ENCODE data around the gene PTPN1.

PTPN1 gene

DNA sequence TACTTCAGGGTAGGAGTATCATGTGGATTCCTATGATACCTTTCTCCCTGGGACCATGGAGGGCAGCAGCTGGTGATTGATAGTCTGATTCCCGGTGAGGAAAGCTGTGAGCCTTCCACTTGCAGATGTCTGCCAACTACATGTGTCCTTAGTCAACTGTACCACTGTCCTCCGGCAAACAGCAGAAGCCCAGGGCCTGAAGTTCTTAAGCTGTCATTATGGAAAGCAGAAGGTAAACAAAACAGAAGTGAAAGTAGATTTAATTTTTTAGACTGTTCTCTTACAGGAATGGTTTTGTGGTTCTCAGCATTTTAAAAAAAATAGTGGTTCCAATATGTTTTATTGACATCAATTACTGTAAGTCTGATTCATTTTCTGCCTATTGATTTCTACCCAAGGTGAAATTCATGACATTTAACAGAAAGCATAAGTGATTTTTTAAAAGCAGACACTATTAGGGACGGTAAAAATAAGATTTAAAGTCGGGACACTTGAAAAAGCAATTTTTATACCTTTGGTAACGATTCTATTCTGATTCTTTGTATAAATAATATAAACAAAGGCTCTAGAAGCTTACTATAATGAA, 36.6 kb downstream of the PTPN1 start:
- H3K4me3 ChIP-seq (ENCODE audit: low read depth, low read length), result peak overlapping the region; percentile 30; the same call in 1 of the 2 replicates
- H3K27me3 ChIP-seq (ENCODE audit: insufficient read depth, low read length), result no peaks in the 10 kb centered on the region
- no peak overlapping the region for H2AFZ ChIP-seq (ENCODE audit: low read length, unreplicated experiment)
- H3K27ac ChIP-seq (ENCODE audit: low read depth, low read length), result peak overlapping the region; percentile 25
- H3K36me3 ChIP-seq (ENCODE audit: insufficient read depth, low read length), result peaks cover 26% of the 10 kb centered on the region
- H3K79me2 ChIP-seq (ENCODE audit: control insufficient read depth, insufficient read depth, low read length, unreplicated experiment), result peaks cover 92% of the 10 kb centered on the region
- peaks cover 24% of the 10 kb centered on the region for H3K4me1 ChIP-seq (ENCODE audit: control insufficient read depth, insufficient read depth, low read length, unreplicated experiment)

DNA sequence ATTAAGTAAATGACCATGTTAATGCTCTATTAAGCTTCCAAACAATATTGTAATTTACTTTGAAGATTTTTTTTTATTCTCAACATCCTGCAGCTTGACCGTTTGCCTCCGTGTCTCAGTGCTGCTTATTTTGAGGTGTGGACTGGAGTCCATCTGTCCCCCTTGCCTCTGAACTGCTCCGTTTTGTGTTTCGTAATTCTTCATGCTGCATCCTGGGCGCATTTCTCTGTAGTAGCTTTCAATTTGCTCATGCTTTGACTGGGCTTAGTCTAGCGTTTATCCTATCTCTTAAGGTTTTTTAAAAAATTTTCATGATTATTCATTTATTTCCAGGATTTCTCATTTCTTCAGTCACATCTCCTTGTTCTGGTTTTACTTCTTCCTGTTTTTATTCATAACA, 37.8 kb downstream of the PTPN1 start:
- Histone ChIP-seq H3K36me3 (ENCODE audit: insufficient read depth, low read length) (peaks cover 24% of the 10 kb centered on the region), H2AFZ (ENCODE audit: low read length, unreplicated experiment) (no peak overlapping the region), H3K27ac (ENCODE audit: low read depth, low read length) (no peak overlapping the region), H3K79me2 (ENCODE audit: control insufficient read depth, insufficient read depth, low read length, unreplicated experiment) (peaks cover 90% of the 10 kb centered on the region), H3K4me1 (ENCODE audit: control insufficient read depth, insufficient read depth, low read length, unreplicated experiment) (peaks cover 13% of the 10 kb centered on the region), H3K27me3 (ENCODE audit: insufficient read depth, low read length) (no peaks in the 10 kb centered on the region), H3K4me3 (ENCODE audit: low read depth, low read length) (no peak overlapping the region)

DNA sequence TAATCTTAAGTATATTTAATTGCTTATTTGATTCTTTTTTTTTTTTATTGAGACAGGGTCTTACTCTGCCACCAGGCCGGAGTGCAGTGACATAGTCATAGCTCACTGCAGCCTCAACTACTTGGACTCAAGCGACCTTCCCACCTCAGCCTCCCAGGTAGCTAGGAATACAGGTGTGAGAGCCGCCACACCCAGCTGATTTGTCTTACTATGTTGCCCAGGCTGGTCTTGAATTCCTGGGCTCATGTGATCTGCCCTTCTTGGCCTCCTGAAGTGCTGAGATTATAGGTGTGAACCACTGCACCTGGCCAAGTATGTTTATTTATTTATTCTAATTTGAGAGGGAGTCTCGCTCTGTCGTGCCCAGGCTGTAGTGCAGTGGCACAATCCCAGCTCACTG, 38.2 kb downstream of the PTPN1 start:
- Histone ChIP-seq H3K36me3 (ENCODE audit: insufficient read depth, low read length) (peaks cover 27% of the 10 kb centered on the region), H3K79me2 (ENCODE audit: control insufficient read depth, insufficient read depth, low read length, unreplicated experiment) (peaks cover 90% of the 10 kb centered on the region)

DNA sequence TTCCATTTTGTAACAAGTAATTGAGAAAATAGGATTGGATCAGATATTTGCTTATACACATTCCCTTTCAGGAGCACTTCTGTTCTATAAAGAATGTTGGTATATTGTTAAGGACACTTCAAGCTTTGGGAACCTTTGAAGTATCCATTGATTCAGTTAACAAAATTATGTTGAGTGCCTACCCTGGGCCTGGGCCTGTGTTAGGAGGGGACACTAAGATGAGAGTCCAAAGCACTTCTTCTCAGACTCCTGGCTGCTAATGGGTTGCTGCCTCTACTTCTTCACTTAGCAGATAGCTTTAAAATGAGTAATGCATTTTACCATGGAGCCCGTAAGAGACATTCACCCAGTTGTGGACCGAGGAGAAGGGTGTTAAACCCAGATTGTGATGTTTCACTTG, 40.3 kb downstream of the PTPN1 start:
- H3K4me1 ChIP-seq (ENCODE audit: control insufficient read depth, insufficient read depth, low read length, unreplicated experiment), result peaks cover 13% of the 10 kb centered on the region
- no peak overlapping the region for H3K27ac ChIP-seq (ENCODE audit: low read depth, low read length)
- H3K4me3 ChIP-seq (ENCODE audit: low read depth, low read length), result no peak overlapping the region
- H3K36me3 ChIP-seq (ENCODE audit: insufficient read depth, low read length), result peaks cover 41% of the 10 kb centered on the region
- H2AFZ ChIP-seq (ENCODE audit: low read length, unreplicated experiment), result no peak overlapping the region
- no peaks in the 10 kb centered on the region for H3K27me3 ChIP-seq (ENCODE audit: insufficient read depth, low read length)
- H3K79me2 ChIP-seq (ENCODE audit: control insufficient read depth, insufficient read depth, low read length, unreplicated experiment), result peaks cover 85% of the 10 kb centered on the region

More for the DNA sequence above, 38.2 kb downstream of the PTPN1 start:
- H2AFZ ChIP-seq (ENCODE audit: low read length, unreplicated experiment), result no peak overlapping the region
- H3K27me3 ChIP-seq (ENCODE audit: insufficient read depth, low read length), result no peaks in the 10 kb centered on the region
- H3K27ac ChIP-seq (ENCODE audit: low read depth, low read length), result no peak overlapping the region
- H3K4me3 ChIP-seq (ENCODE audit: low read depth, low read length), result no peak overlapping the region
- peaks cover 13% of the 10 kb centered on the region for H3K4me1 ChIP-seq (ENCODE audit: control insufficient read depth, insufficient read depth, low read length, unreplicated experiment)

DNA sequence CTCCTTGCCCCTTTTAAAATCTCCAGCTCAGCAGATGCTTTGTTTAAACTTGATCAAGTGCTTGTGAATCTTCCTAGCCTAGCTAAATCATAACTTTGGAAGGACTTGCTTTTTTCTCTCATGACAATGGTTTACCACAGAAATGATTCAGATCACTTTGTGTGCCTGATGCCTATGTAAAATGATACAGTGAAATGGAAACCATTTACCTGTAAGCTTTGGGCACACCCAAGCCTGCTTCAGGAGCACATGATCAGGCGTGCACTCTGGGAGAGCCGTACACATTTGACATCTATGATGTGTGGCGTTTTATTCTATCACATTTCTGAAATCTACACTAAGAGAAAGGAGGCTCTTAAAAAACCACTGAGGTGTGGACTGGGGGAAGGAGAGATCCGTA, 41.1 kb downstream of the PTPN1 start:
- Histone ChIP-seq H2AFZ (ENCODE audit: low read length, unreplicated experiment) (no peak overlapping the region), H3K27me3 (ENCODE audit: insufficient read depth, low read length) (no peaks in the 10 kb centered on the region), H3K4me1 (ENCODE audit: control insufficient read depth, insufficient read depth, low read length, unreplicated experiment) (peaks cover 9% of the 10 kb centered on the region), H3K27ac (ENCODE audit: low read depth, low read length) (no peak overlapping the region), H3K4me3 (ENCODE audit: low read depth, low read length) (no peak overlapping the region), H3K36me3 (ENCODE audit: insufficient read depth, low read length) (peaks cover 41% of the 10 kb centered on the region), H3K79me2 (ENCODE audit: control insufficient read depth, insufficient read depth, low read length, unreplicated experiment) (peaks cover 82% of the 10 kb centered on the region)

DNA sequence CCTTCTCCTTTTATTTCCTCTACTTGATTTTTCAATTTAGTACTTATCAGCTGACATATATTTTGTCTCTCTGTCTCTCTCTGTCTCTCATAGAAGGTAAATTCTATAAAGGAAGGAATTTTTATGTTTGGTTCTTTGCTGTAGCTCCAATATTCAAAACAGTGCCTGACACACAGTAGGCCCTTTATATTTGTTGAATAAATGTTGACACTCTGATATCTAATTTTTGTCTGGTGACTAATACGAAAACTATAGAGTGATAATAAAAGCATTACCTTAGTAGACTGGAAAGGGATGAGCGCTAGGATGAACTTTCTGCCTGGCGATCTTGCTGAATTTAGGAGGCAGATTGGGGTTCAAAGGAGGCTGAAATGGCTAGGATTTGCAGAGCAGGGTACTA, 42.8 kb downstream of the PTPN1 start:
- H3K79me2 ChIP-seq (ENCODE audit: control insufficient read depth, insufficient read depth, low read length, unreplicated experiment), result peaks cover 70% of the 10 kb centered on the region
- no peaks in the 10 kb centered on the region for H3K4me1 ChIP-seq (ENCODE audit: control insufficient read depth, insufficient read depth, low read length, unreplicated experiment)
- H3K36me3 ChIP-seq (ENCODE audit: insufficient read depth, low read length), result peaks cover 41% of the 10 kb centered on the region
- H3K27me3 ChIP-seq (ENCODE audit: insufficient read depth, low read length), result no peaks in the 10 kb centered on the region
- H3K4me3 ChIP-seq (ENCODE audit: low read depth, low read length), result no peak overlapping the region
- H2AFZ ChIP-seq (ENCODE audit: low read length, unreplicated experiment), result no peak overlapping the region
- no peak overlapping the region for H3K27ac ChIP-seq (ENCODE audit: low read depth, low read length)

DNA sequence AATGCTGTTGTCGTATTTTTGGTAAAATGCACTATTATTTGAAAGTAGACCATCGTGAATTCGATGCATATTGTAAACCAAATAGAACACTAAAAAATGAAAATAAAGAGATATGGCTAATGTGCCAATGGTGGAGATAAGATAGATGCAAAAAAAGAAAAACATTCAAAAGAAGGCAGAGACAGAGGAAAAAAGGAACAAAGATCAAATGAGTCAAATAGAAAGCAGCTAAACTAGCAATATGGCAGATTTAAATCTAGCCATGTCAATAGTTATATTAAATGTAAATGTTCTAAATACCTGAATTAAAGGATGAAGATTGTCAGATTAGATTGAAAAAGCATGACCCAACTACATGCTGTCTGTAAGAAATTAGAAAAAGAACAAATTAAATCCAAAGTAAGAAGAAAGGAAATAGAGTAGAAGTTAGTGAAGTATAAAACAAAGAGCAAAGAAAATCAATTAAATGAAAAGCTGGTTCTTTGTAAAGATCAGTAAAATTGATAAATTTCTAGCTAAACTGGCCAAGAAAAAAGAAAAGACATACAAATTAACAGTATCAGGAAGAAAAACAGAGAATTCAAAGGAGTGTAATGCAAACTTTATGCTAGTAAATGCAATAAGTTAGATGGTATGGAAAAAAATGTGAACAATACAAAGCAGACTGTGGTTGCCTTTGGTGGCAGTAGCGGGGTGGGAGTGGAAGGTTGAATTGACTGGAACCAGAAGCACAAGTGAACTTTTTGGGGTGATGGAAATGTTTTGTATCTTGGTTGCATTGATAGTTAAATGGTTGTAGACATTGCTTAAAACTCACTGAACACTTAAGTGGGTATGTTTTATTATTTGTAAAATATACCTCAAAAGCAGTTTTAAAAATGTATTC, 44.8 kb downstream of the PTPN1 start:
- Histone ChIP-seq H3K27ac (ENCODE audit: low read depth, low read length) (no peak overlapping the region), H3K4me1 (ENCODE audit: control insufficient read depth, insufficient read depth, low read length, unreplicated experiment) (peaks cover 13% of the 10 kb centered on the region), H3K27me3 (ENCODE audit: insufficient read depth, low read length) (no peaks in the 10 kb centered on the region), H3K36me3 (ENCODE audit: insufficient read depth, low read length) (peaks cover 41% of the 10 kb centered on the region), H3K79me2 (ENCODE audit: control insufficient read depth, insufficient read depth, low read length, unreplicated experiment) (peaks cover 64% of the 10 kb centered on the region), H2AFZ (ENCODE audit: low read length, unreplicated experiment) (no peak overlapping the region), H3K4me3 (ENCODE audit: low read depth, low read length) (no peak overlapping the region)

DNA sequence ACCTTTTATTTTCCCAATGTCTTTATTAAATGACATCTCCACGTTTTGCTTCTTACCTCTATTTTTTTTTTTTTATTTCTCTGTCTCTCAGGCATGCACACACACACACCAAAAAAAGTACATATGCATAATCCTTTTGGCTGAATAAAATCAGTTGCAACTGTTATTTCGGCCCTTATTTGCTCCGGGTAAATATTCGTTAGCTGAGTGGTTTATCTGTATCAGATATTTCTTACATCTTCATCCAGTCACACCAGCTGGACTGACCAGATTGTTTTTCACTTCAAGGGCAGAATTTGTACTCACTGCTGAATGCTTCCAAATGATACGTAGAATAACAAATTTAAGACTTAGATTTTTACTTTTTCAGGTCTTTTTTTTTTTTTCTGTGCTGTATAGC, 45.5 kb downstream of the PTPN1 start:
- no peak overlapping the region for H3K4me3 ChIP-seq (ENCODE audit: low read depth, low read length)
- peaks cover 19% of the 10 kb centered on the region for H3K4me1 ChIP-seq (ENCODE audit: control insufficient read depth, insufficient read depth, low read length, unreplicated experiment)
- peaks cover 62% of the 10 kb centered on the region for H3K79me2 ChIP-seq (ENCODE audit: control insufficient read depth, insufficient read depth, low read length, unreplicated experiment)
- no peak overlapping the region for H3K27ac ChIP-seq (ENCODE audit: low read depth, low read length)
- no peaks in the 10 kb centered on the region for H3K27me3 ChIP-seq (ENCODE audit: insufficient read depth, low read length)
- H3K36me3 ChIP-seq (ENCODE audit: insufficient read depth, low read length), result peaks cover 34% of the 10 kb centered on the region
- H2AFZ ChIP-seq (ENCODE audit: low read length, unreplicated experiment), result no peak overlapping the region

DNA sequence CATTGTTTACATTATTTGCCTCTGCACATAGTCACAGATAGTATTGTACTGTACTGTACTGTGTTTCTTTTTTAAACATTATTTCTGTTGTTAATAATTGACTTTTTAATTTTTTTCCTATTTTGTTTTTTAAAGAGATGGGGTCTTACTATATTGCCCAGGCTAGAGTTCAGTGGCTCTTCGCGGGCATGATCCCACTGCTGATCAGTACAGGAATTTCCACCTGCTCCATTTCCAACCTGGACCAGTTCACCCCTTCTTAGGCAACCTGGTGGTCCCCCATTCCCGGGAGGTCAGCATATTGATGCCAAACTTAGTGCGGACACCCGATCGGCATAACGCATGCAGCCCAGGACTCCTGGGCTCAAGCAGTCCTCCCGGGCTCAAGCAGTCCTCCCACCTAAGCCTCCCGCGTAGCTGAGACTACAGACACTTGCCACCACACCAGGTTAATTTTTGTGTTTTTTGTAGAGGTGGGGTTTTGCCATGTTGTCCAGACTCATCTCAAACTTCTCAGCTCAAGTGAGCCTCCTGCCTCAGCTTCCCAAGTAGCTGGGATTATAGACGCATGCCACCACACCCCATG, 47.5 kb downstream of the PTPN1 start:
- no peak overlapping the region for H3K4me3 ChIP-seq (ENCODE audit: low read depth, low read length)
- no peaks in the 10 kb centered on the region for H3K27me3 ChIP-seq (ENCODE audit: insufficient read depth, low read length)
- H3K4me1 ChIP-seq (ENCODE audit: control insufficient read depth, insufficient read depth, low read length, unreplicated experiment), result peaks cover 38% of the 10 kb centered on the region
- H2AFZ ChIP-seq (ENCODE audit: low read length, unreplicated experiment), result no peak overlapping the region
- H3K27ac ChIP-seq (ENCODE audit: low read depth, low read length), result peak overlapping the region; percentile 90
- peaks cover 29% of the 10 kb centered on the region for H3K36me3 ChIP-seq (ENCODE audit: insufficient read depth, low read length)
- H3K79me2 ChIP-seq (ENCODE audit: control insufficient read depth, insufficient read depth, low read length, unreplicated experiment), result peaks cover 61% of the 10 kb centered on the region

DNA sequence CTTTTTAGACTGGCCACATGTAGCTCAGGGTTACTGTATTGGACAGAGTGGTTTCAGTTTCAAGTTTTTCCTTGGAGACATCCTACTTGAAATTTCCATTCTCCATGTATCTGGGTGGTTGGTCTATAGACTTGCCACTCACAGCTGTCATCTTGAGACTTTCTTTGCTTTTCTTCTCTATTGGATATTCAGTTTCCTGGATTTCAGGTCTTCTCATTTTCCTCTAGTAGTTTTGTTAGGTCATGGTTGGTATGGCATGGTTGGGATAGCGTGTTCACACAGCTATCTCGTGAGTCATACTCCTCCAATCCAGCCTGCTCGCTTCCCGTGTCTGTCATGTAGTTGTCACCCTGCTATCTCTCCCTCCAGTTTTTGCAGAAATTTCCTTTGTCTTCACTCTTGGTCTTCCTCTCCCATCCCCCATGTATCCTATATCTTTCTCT, 48.3 kb downstream of the PTPN1 start:
- peaks cover 33% of the 10 kb centered on the region for H3K36me3 ChIP-seq (ENCODE audit: insufficient read depth, low read length)
- H3K27me3 ChIP-seq (ENCODE audit: insufficient read depth, low read length), result no peaks in the 10 kb centered on the region
- H3K4me3 ChIP-seq (ENCODE audit: low read depth, low read length), result peak overlapping the region; percentile 39; the same call in 1 of the 2 replicates
- peaks cover 43% of the 10 kb centered on the region for H3K4me1 ChIP-seq (ENCODE audit: control insufficient read depth, insufficient read depth, low read length, unreplicated experiment)
- H3K27ac ChIP-seq (ENCODE audit: low read depth, low read length), result peak overlapping the region; percentile 90
- H2AFZ ChIP-seq (ENCODE audit: low read length, unreplicated experiment), result no peak overlapping the region
- peaks cover 61% of the 10 kb centered on the region for H3K79me2 ChIP-seq (ENCODE audit: control insufficient read depth, insufficient read depth, low read length, unreplicated experiment)
